ENCODE measurements around the gene CHRNA1. TPM values are rescaled to one million over a fixed set of nuclear protein-coding genes. Genes with fewer than 3 reads are reported as not detected.

The CHRNA1 gene
- polyA plus RNA-seq, 1 donor from 2014 or later = not detected

DNA sequence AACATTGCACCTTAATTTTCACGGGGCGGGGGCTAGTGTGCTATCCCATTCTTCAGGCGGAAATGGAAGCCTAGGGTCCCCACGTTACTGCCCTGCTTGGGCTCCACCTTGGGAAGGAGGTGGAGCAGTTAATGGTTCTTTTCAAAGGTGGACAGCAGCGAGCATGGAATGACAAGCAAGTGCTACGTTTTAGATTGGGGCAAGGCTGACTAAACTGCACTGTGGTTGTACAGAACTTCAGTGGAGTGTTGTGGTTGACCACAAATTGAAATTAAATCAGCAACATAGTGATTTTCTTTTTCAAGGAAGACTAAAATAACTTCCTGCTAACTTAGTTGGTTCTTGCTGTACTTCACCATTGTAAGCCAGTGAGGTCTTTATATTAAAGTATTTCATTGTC is 47.0 kb downstream of the CHRNA1 start:
- H3K9me2 ChIP-seq (ENCODE audit: insufficient read depth, low read length) = no peaks in the 10 kb centered on the region
- no peak overlapping the region for H3K9ac ChIP-seq (ENCODE audit: low read length)
- H3K36me3 ChIP-seq (ENCODE audit: insufficient read depth, low read length) = no peaks in the 10 kb centered on the region
- H3K4me2 ChIP-seq (ENCODE audit: low read length) = no peak overlapping the region
- H2AFZ ChIP-seq (ENCODE audit: low read depth, low read length) = no peak overlapping the region
- no peaks in the 10 kb centered on the region for H3F3A ChIP-seq (ENCODE audit: insufficient read depth, low read length, poor library complexity, severe bottlenecking)
- H3K9me3 ChIP-seq (ENCODE audit: low read length) = peaks cover 3% of the 10 kb centered on the region
- H3K27me3 ChIP-seq (ENCODE audit: insufficient read depth, low read depth, low read length) = no peaks in the 10 kb centered on the region
- H4K20me1 ChIP-seq (ENCODE audit: insufficient read depth) = no peaks in the 10 kb centered on the region
- H3K79me2 ChIP-seq (replicated peaks; ENCODE audit: insufficient read depth, low read length) = no peaks in the 10 kb centered on the region
- no peak overlapping the region for H3K4me3 ChIP-seq (ENCODE audit: low read length)
- H3K27ac ChIP-seq (ENCODE audit: low read length) = no peak overlapping the region
- TF ChIP-seq EZH2 (IDR thresholded peaks at IDR 0.05; ENCODE audit: borderline replicate concordance, insufficient read depth, low read length, poor library complexity, severe bottlenecking) (no peak), POLR2AphosphoS5 (IDR thresholded peaks at IDR 0.05) (no peak), TAF1 (IDR thresholded peaks at IDR 0.05; ENCODE audit: low read depth) (no peak), RAD21 (conservative IDR thresholded peaks at IDR 0.05) (no peak), SMC3 (conservative IDR thresholded peaks at IDR 0.05; ENCODE audit: poor library complexity) (no peak), MXI1 (conservative IDR thresholded peaks at IDR 0.05; ENCODE audit: poor library complexity, severe bottlenecking) (no peak), EP300 (conservative IDR thresholded peaks at IDR 0.05; ENCODE audit: poor library complexity, severe bottlenecking) (no peak)
- TF ChIP-seq, protein P1, sequence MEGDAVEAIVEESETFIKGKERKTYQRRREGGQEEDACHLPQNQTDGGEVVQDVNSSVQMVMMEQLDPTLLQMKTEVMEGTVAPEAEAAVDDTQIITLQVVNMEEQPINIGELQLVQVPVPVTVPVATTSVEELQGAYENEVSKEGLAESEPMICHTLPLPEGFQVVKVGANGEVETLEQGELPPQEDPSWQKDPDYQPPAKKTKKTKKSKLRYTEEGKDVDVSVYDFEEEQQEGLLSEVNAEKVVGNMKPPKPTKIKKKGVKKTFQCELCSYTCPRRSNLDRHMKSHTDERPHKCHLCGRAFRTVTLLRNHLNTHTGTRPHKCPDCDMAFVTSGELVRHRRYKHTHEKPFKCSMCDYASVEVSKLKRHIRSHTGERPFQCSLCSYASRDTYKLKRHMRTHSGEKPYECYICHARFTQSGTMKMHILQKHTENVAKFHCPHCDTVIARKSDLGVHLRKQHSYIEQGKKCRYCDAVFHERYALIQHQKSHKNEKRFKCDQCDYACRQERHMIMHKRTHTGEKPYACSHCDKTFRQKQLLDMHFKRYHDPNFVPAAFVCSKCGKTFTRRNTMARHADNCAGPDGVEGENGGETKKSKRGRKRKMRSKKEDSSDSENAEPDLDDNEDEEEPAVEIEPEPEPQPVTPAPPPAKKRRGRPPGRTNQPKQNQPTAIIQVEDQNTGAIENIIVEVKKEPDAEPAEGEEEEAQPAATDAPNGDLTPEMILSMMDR (IDR thresholded peaks at IDR 0.05; ENCODE audit: poor library complexity, severe bottlenecking) = no peak
- TF ChIP-seq, protein P2, sequence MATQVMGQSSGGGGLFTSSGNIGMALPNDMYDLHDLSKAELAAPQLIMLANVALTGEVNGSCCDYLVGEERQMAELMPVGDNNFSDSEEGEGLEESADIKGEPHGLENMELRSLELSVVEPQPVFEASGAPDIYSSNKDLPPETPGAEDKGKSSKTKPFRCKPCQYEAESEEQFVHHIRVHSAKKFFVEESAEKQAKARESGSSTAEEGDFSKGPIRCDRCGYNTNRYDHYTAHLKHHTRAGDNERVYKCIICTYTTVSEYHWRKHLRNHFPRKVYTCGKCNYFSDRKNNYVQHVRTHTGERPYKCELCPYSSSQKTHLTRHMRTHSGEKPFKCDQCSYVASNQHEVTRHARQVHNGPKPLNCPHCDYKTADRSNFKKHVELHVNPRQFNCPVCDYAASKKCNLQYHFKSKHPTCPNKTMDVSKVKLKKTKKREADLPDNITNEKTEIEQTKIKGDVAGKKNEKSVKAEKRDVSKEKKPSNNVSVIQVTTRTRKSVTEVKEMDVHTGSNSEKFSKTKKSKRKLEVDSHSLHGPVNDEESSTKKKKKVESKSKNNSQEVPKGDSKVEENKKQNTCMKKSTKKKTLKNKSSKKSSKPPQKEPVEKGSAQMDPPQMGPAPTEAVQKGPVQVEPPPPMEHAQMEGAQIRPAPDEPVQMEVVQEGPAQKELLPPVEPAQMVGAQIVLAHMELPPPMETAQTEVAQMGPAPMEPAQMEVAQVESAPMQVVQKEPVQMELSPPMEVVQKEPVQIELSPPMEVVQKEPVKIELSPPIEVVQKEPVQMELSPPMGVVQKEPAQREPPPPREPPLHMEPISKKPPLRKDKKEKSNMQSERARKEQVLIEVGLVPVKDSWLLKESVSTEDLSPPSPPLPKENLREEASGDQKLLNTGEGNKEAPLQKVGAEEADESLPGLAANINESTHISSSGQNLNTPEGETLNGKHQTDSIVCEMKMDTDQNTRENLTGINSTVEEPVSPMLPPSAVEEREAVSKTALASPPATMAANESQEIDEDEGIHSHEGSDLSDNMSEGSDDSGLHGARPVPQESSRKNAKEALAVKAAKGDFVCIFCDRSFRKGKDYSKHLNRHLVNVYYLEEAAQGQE (IDR thresholded peaks at IDR 0.05; ENCODE audit: borderline replicate concordance) = no peak

DNA sequence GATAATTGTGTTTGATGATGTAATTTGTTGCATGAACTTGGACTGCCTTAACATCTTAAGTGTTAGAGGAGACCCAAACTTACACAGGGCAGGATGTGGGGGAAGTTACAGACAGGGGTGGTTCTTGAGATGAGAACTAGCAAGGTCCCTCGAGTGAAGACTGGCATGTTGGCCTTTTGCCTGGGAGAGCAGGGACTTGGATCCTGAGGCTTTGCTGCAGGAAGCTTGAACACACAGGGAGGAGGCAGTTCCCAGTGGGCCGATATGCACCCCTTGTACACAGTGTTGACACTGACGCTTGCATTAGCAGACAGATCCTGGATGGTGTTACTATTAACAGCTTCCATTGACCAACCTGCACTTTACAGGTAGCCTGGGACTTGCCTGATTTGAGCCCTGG is 47.5 kb downstream of the CHRNA1 start:
- Histone ChIP-seq H3K79me2 (replicated peaks; ENCODE audit: insufficient read depth, low read length) (no peaks in the 10 kb centered on the region), H2AFZ (ENCODE audit: low read depth, low read length) (no peak overlapping the region), H3K9me2 (ENCODE audit: insufficient read depth, low read length) (no peaks in the 10 kb centered on the region), H3K36me3 (ENCODE audit: insufficient read depth, low read length) (no peaks in the 10 kb centered on the region), H4K20me1 (ENCODE audit: insufficient read depth) (no peaks in the 10 kb centered on the region), H3F3A (ENCODE audit: insufficient read depth, low read length, poor library complexity, severe bottlenecking) (no peaks in the 10 kb centered on the region), H3K4me2 (ENCODE audit: low read length) (no peak overlapping the region), H3K27ac (ENCODE audit: low read length) (no peak overlapping the region), H3K27me3 (ENCODE audit: insufficient read depth, low read depth, low read length) (no peaks in the 10 kb centered on the region), H3K9ac (ENCODE audit: low read length) (no peak overlapping the region), H3K4me3 (ENCODE audit: low read length) (no peak overlapping the region), H3K9me3 (ENCODE audit: low read length) (peaks cover 3% of the 10 kb centered on the region)
- TF ChIP-seq, protein P1 (IDR thresholded peaks at IDR 0.05; ENCODE audit: poor library complexity, severe bottlenecking) = no peak
- TF ChIP-seq, protein P2 (IDR thresholded peaks at IDR 0.05; ENCODE audit: borderline replicate concordance) = no peak
- no peak for TF ChIP-seq EP300 (conservative IDR thresholded peaks at IDR 0.05; ENCODE audit: poor library complexity, severe bottlenecking)
- TF ChIP-seq MXI1 (conservative IDR thresholded peaks at IDR 0.05; ENCODE audit: poor library complexity, severe bottlenecking) = no peak
- no peak for TF ChIP-seq SMC3 (conservative IDR thresholded peaks at IDR 0.05; ENCODE audit: poor library complexity)
- no peak for TF ChIP-seq TAF1 (IDR thresholded peaks at IDR 0.05; ENCODE audit: low read depth)
- TF ChIP-seq POLR2AphosphoS5 (IDR thresholded peaks at IDR 0.05) = no peak

Measured in neural cell (in vitro differentiated cells).